ENCODE results near the gene IRF4. TPM values are rescaled to one million over a fixed set of nuclear protein-coding genes. Genes with fewer than 3 reads are reported as not detected.

IRF4 gene
- total RNA-seq, result 1 to 10 TPM; 3.5 to 5.8 (median 4.1) TPM

DNA sequence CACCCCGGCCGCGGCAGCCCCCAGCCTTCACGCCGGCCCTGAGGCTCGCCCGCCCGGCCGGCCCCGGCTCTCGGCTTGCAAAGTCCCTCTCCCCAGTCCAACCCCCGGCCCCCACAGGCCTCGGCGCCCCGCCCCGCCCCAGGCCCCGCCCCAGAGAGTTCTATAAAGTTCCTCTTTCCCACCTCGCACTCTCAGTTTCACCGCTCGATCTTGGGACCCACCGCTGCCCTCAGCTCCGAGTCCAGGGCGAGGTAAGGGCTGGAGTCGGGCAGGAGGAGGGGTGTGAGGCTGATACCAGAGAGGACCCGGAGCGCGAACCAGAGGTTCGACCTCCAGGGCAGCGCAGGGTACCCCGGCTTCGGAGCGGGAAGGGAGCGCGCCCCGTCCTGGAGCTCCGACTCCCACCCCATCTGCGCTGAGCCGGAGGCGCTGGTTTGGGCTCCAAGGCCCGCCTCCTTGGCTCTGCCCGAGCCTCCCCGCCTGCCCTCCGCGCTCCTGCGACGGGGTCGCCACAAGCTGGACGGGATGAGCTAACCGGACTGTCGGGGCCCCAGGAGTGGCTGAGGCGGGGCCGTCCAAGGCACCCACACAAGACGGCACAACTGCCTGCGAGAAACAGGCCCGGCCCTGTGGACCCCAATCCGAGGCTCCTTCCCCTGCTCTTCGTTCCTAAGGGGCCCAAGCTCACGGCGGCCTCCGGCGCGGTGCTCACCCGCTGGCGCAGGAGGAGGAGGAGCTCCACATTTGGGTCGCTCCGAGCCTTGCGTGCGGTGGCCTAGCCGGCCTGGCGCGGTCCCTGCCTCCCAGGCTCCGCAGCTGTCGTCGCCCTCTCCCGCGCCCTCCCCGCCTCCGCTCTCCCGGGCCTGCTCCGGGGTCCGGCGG lies at the start of gene IRF4:
Gene IRF4, plus strand, starts transcription at position 194 of the 882 bp plus-strand sequence. CDS start 1,401 bp downstream, outside the sequence.
- TF ChIP-seq, protein P1, sequence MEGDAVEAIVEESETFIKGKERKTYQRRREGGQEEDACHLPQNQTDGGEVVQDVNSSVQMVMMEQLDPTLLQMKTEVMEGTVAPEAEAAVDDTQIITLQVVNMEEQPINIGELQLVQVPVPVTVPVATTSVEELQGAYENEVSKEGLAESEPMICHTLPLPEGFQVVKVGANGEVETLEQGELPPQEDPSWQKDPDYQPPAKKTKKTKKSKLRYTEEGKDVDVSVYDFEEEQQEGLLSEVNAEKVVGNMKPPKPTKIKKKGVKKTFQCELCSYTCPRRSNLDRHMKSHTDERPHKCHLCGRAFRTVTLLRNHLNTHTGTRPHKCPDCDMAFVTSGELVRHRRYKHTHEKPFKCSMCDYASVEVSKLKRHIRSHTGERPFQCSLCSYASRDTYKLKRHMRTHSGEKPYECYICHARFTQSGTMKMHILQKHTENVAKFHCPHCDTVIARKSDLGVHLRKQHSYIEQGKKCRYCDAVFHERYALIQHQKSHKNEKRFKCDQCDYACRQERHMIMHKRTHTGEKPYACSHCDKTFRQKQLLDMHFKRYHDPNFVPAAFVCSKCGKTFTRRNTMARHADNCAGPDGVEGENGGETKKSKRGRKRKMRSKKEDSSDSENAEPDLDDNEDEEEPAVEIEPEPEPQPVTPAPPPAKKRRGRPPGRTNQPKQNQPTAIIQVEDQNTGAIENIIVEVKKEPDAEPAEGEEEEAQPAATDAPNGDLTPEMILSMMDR (IDR thresholded peaks at IDR 0.05), result no peak

GRCh38 chr6:341914-342831 lies 49.4 kb upstream of the IRF4 start:
- DNase-seq (ENCODE audit: low spot score) (no peak), ATAC-seq (ENCODE audit: low FRiP score) (peak; percentile 19)
- TF ChIP-seq, protein P1 (IDR thresholded peaks at IDR 0.05), result no peak

More for the DNA sequence above, at the start of gene IRF4:
- DNase-seq (ENCODE audit: low spot score), result no peak
- ATAC-seq (ENCODE audit: low FRiP score), result no peak

- TF ChIP-seq, protein P1 (IDR thresholded peaks at IDR 0.05), result no peak
- no peak for DNase-seq (ENCODE audit: low spot score)
These were observed 48.7 kb upstream of the IRF4 start for GRCh38 chr6:342832-343179.

DNA sequence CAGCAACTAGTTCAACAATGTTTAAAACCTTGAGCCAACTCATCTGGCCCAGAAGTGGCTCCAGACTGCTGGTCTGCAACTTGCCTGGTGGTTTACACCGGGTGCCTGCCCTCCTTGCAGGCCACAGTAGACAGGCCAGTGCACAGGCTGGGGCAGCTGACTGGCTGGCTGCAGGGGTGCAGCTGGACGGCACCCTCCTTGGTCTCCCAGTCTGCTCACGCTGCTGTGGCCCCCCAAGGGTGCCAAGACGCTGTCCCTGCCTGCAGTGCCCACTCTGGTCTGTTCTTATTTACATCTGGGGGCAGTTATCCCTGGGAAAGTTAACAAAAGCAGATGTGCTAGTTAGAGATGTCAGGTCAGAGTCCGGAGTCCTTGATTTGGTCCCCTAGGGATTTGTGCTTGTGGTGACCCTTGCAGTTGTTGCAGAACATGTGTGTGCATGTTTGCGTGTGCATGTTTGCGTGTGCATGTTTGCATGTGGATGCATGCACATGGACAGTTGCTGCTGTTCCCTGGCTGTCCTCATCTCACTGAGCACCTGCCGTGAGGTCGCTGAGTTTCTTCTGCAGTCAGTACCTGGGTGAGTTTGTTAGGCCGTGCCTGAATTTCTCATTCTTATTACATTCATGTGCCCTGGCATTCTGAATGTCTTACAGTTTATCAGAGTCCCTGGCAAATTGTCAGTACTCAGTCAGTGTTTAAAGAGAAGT lies 48.2 kb upstream of the IRF4 start:
- ATAC-seq (ENCODE audit: low FRiP score) (no peak), DNase-seq (ENCODE audit: low spot score) (no peak)
- TF ChIP-seq, protein P1 (IDR thresholded peaks at IDR 0.05), result no peak

More at GRCh38 chr6:342832-343179, 48.7 kb upstream of the IRF4 start:
- ATAC-seq (ENCODE audit: low FRiP score), result no peak

DNA sequence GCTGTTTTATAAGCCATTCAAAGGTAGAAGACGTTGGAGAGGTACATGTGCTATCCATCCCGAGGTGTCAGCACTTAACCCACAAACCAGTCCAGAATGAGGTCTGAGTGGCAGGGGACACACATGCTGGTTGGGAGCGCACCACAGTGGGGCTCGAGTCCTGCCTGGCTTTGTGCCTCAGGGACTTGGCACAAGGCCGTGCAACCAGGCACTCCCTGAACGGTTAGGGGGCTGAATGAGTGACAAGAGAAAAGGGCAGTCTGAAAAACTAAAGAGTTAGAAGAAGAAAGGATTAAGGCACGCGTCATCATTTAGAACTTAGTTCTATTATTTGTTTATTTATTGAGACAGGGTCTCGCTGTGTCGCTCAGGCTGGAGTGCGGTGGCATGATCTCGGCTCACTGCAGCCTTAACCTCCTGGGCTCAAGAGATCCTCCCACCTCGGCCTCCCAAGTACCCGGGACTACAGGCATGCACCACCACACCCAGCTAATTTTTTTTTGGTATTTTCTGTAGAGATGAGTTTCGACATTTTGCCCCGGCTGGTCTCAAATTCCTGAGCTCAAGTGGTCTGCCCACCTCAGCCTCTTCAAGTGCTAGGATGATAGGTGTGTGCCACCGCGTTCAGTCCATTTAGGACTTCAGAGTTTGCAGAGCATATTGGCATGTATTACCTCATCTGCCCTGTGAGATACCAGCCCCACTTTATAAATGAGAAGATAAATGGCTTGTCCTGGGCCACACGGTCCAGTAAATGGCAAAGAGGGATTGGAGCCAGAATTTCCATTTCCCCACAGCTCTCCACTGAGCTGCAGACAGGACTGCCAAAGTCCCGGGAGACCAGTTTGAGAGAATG lies 47.4 kb upstream of the IRF4 start:
- TF ChIP-seq, protein P1 (IDR thresholded peaks at IDR 0.05), result no peak
- ATAC-seq (ENCODE audit: low FRiP score), result no peak
- DNase-seq (ENCODE audit: low spot score), result no peak

All from omental fat pad (tissue), 4 donors.